HEK293 (cell line): ENCODE results near the gene CD74.

Source experiments
- GFI1B ChIP-seq: fragments of 450-650 bp; formaldehyde crosslinking; IDR thresholded peaks from 2 replicates; pipeline ENCODE4 v1.5.1; 2016; ENCODE audit warnings: missing biosample characterization, missing genetic modification characterization
- HOXA7 ChIP-seq: sonication (generic); formaldehyde crosslinking; IDR thresholded peaks from 2 replicates; pipeline ENCODE4 v1.8.1; 2022; ENCODE audit warnings: missing genetic modification reagents, borderline replicate concordance
- KLF10 ChIP-seq: fragments of 450-650 bp; IDR thresholded peaks from 2 replicates; pipeline ENCODE4 v1.5.1; 2018; ENCODE audit warnings: missing biosample characterization, mild to moderate bottlenecking, missing genetic modification characterization
- KLF8 ChIP-seq: fragments of 450-650 bp; formaldehyde crosslinking; IDR thresholded peaks from 2 replicates; pipeline ENCODE4 v1.5.1; 2016; ENCODE audit warnings: missing biosample characterization, missing genetic modification characterization
- MZF1 ChIP-seq: fragments of 450-650 bp; formaldehyde crosslinking; IDR thresholded peaks from 2 replicates; pipeline ENCODE4 v1.5.1; 2017; ENCODE audit warnings: missing biosample characterization, missing genetic modification characterization, borderline replicate concordance
- OVOL3 ChIP-seq: fragments of 450-650 bp; formaldehyde crosslinking; IDR thresholded peaks from 2 replicates; pipeline ENCODE4 v1.5.1; 2016; ENCODE audit warnings: missing biosample characterization, missing genetic modification characterization
- WT1 ChIP-seq: fragments of 450-650 bp; formaldehyde crosslinking; IDR thresholded peaks from 2 replicates; pipeline ENCODE4 v1.5.1; 2016; ENCODE audit warnings: missing biosample characterization, missing genetic modification characterization
- ZBTB8A ChIP-seq: fragments of 450-650 bp; formaldehyde crosslinking; IDR thresholded peaks from 2 replicates; pipeline ENCODE4 v1.5.1; 2016; ENCODE audit warnings: missing biosample characterization, missing genetic modification characterization
- ZFP37 ChIP-seq: fragments of 450-650 bp; formaldehyde crosslinking; IDR thresholded peaks from 2 replicates; pipeline ENCODE4 v1.5.1; 2016; ENCODE audit warnings: missing biosample characterization, missing genetic modification characterization
- ZFP41 ChIP-seq: fragments of 450-650 bp; formaldehyde crosslinking; IDR thresholded peaks from 2 replicates; pipeline ENCODE4 v1.5.1; 2016; ENCODE audit warnings: missing biosample characterization, missing genetic modification characterization, borderline replicate concordance
- ZFP69B ChIP-seq: fragments of 450-650 bp; formaldehyde crosslinking; IDR thresholded peaks from 2 replicates; pipeline ENCODE4 v1.5.1; 2016; ENCODE audit warnings: missing biosample characterization, missing genetic modification characterization
- ZNF16 ChIP-seq: fragments of 450-650 bp; formaldehyde crosslinking; IDR thresholded peaks from 2 replicates; pipeline ENCODE4 v1.5.1; 2016; ENCODE audit warnings: low read depth, missing biosample characterization, missing genetic modification characterization
- ZNF184 ChIP-seq: fragments of 450-650 bp; IDR thresholded peaks from 2 replicates; pipeline ENCODE4 v1.5.1; 2018; ENCODE audit warnings: missing biosample characterization, mild to moderate bottlenecking, missing genetic modification characterization
- ZNF2 ChIP-seq: fragments of 450-650 bp; formaldehyde crosslinking; IDR thresholded peaks from 2 replicates; pipeline ENCODE4 v1.5.1; 2016; ENCODE audit warnings: missing biosample characterization, missing genetic modification characterization
- ZNF239 ChIP-seq: fragments of 450-650 bp; formaldehyde crosslinking; IDR thresholded peaks from 2 replicates; pipeline ENCODE4 v1.5.1; 2016; ENCODE audit warnings: missing biosample characterization, missing genetic modification characterization
- ZNF335 ChIP-seq: fragments of 450-650 bp; formaldehyde crosslinking; conservative IDR thresholded peaks from 2 replicates; pipeline ENCODE4 v1.5.1; 2016; ENCODE audit warnings: missing biosample characterization, missing genetic modification characterization
- ZNF350 ChIP-seq: fragments of 450-650 bp; formaldehyde crosslinking; IDR thresholded peaks from 2 replicates; pipeline ENCODE4 v1.5.0; 2017; ENCODE audit warnings: missing biosample characterization, mild to moderate bottlenecking, missing genetic modification characterization
- ZNF37A ChIP-seq: fragments of 450-650 bp; IDR thresholded peaks from 2 replicates; pipeline ENCODE4 v1.5.1; 2018; ENCODE audit warnings: missing biosample characterization, missing genetic modification characterization
- ZNF394 ChIP-seq: fragments of 450-650 bp; formaldehyde crosslinking; IDR thresholded peaks from 2 replicates; pipeline ENCODE4 v1.5.1; 2016; ENCODE audit warnings: missing biosample characterization, missing genetic modification characterization, mild to moderate bottlenecking, moderate library complexity, borderline replicate concordance
- ZNF629 ChIP-seq: fragments of 450-650 bp; formaldehyde crosslinking; IDR thresholded peaks from 2 replicates; pipeline ENCODE4 v1.5.1; 2017; ENCODE audit warnings: missing biosample characterization, missing genetic modification characterization
- ZNF707 ChIP-seq: fragments of 450-650 bp; formaldehyde crosslinking; IDR thresholded peaks from 2 replicates; pipeline ENCODE4 v1.5.1; 2016; ENCODE audit warnings: missing biosample characterization, missing genetic modification characterization
- ZNF791 ChIP-seq: fragments of 450-650 bp; formaldehyde crosslinking; IDR thresholded peaks from 2 replicates; pipeline ENCODE4 v1.5.1; 2016; ENCODE audit warnings: missing biosample characterization, missing genetic modification characterization
- ZNF843 ChIP-seq: fragments of 450-650 bp; formaldehyde crosslinking; IDR thresholded peaks from 2 replicates; pipeline ENCODE4 v1.5.1; 2016; ENCODE audit warnings: missing biosample characterization, missing genetic modification characterization
- ZSCAN16 ChIP-seq: fragments of 450-650 bp; formaldehyde crosslinking; IDR thresholded peaks from 2 replicates; pipeline ENCODE4 v1.5.1; 2016; ENCODE audit warnings: missing biosample characterization, missing genetic modification characterization
- TF ChIP-seq, protein P1 (sequence below): fragments of 450-650 bp; formaldehyde crosslinking; IDR thresholded peaks from 2 replicates; pipeline ENCODE4 v1.5.1; 2017; ENCODE audit warnings: missing biosample characterization, missing genetic modification characterization
- TF ChIP-seq, protein P2 (sequence below): fragments of 450-650 bp; formaldehyde crosslinking; conservative IDR thresholded peaks from 2 replicates; pipeline ENCODE4 v1.5.1; 2016; ENCODE audit warnings: low read depth, missing biosample characterization, missing genetic modification characterization
- TF ChIP-seq, protein P3 (sequence below): fragments of 450-650 bp; formaldehyde crosslinking; IDR thresholded peaks from 2 replicates; pipeline ENCODE4 v1.5.1; 2016; ENCODE audit warnings: missing biosample characterization, missing genetic modification characterization
- TF ChIP-seq, protein P4 (sequence below): fragments of 450-650 bp; formaldehyde crosslinking; IDR thresholded peaks from 2 replicates; pipeline ENCODE4 v1.5.1; 2016; ENCODE audit warnings: missing biosample characterization, missing genetic modification characterization
- TF ChIP-seq, protein P5 (sequence below): fragments of 450-650 bp; formaldehyde crosslinking; IDR thresholded peaks from 2 replicates; pipeline ENCODE4 v1.5.1; 2016; ENCODE audit warnings: missing biosample characterization, missing genetic modification characterization
- TF ChIP-seq, protein P6 (sequence below): fragments of 450-650 bp; formaldehyde crosslinking; IDR thresholded peaks from 2 replicates; pipeline ENCODE4 v1.5.1; 2016; ENCODE audit warnings: missing biosample characterization, missing genetic modification characterization

The CD74 gene

DNA sequence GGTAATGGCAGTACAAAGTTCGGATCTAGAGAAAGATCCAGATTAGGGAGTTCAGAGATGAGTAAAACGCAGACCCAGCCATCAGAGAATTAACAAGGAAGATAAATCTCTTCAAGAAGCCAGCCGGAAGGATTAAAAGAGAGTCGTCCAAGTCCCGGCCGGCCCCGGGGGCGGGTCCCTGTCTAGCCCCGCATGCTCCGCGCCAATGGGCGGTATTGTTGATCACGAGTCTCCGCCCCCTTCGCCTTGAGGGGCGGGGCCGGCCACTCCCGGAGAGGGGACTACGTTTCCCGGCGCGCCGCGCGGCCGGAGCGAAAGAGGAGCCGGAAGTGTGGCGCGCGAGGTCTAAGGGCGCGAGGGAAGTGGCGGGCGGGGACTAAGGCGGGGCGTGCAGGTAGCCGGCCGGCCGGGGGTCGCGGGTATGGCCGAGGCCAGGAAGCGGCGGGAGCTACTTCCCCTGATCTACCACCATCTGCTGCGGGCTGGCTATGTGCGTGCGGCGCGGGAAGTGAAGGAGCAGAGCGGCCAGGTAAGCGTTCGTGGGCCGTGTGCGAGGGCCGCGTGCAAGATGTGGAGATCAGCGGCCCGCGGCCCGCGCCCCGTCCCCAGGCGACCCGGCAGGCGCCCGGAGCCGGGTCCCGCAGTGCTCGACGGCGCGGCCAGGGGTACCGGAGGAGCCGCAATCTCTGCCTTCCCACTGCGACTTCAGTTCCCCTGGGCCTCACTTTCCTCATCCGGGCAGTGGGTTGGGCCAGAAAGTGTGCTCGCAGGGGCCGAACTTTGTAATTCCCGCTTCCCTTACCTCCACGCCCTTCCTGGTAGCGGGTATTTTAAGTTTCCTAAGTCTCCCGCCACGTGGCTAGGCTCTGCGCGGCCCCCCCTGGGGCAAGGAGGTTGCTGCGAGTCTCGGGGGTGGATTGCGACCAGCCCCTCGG lies 55.1 kb downstream of the CD74 start, which contains the start of gene TCOF1 (continued):
- TF ChIP-seq ZNF791 (tag by site-specific recombination) (no peak), HOXA7 (CRISPR knock-in tag) (no peak), ZNF843 (tag by site-specific recombination) (no peak), GFI1B (no peak), ZFP37 (tag by site-specific recombination) (no peak), OVOL3 (no peak), ZNF239 (tag by site-specific recombination) (no peak), KLF10 (tag by site-specific recombination) (no peak), ZNF16 (tag by site-specific recombination) (no peak), ZNF2 (tag by site-specific recombination) (no peak), ZFP69B (no peak), WT1 (tag by site-specific recombination) (no peak), ZFP41 (tag by site-specific recombination) (no peak), ZBTB8A (tag by site-specific recombination) (peak; percentile 42; the same call in 1 of the 2 replicates), ZSCAN16 (no peak), MZF1 (no peak), ZNF707 (tag by site-specific recombination) (no peak), KLF8 (tag by site-specific recombination) (peak; percentile 72), ZNF350 (tag by site-specific recombination) (no peak), ZNF629 (tag by site-specific recombination) (no peak), ZNF335 (tag by site-specific recombination) (peak; percentile 62), ZNF184 (tag by site-specific recombination) (peak; percentile 52; the same call in 1 of the 2 replicates), ZNF37A (tag by site-specific recombination) (no peak), ZNF394 (tag by site-specific recombination) (0 out of 2 replicates have a peak, but pooled peaks have one; percentile 12)
- TF ChIP-seq, protein P1, sequence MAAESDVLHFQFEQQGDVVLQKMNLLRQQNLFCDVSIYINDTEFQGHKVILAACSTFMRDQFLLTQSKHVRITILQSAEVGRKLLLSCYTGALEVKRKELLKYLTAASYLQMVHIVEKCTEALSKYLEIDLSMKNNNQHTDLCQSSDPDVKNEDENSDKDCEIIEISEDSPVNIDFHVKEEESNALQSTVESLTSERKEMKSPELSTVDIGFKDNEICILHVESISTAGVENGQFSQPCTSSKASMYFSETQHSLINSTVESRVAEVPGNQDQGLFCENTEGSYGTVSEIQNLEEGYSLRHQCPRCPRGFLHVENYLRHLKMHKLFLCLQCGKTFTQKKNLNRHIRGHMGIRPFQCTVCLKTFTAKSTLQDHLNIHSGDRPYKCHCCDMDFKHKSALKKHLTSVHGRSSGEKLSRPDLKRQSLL, result peak; percentile 72
- TF ChIP-seq, protein P2, sequence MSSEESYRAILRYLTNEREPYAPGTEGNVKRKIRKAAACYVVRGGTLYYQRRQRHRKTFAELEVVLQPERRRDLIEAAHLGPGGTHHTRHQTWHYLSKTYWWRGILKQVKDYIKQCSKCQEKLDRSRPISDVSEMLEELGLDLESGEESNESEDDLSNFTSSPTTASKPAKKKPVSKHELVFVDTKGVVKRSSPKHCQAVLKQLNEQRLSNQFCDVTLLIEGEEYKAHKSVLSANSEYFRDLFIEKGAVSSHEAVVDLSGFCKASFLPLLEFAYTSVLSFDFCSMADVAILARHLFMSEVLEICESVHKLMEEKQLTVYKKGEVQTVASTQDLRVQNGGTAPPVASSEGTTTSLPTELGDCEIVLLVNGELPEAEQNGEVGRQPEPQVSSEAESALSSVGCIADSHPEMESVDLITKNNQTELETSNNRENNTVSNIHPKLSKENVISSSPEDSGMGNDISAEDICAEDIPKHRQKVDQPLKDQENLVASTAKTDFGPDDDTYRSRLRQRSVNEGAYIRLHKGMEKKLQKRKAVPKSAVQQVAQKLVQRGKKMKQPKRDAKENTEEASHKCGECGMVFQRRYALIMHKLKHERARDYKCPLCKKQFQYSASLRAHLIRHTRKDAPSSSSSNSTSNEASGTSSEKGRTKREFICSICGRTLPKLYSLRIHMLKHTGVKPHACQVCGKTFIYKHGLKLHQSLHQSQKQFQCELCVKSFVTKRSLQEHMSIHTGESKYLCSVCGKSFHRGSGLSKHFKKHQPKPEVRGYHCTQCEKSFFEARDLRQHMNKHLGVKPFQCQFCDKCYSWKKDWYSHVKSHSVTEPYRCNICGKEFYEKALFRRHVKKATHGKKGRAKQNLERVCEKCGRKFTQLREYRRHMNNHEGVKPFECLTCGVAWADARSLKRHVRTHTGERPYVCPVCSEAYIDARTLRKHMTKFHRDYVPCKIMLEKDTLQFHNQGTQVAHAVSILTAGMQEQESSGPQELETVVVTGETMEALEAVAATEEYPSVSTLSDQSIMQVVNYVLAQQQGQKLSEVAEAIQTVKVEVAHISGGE (tag by site-specific recombination), result peak; percentile 95
- TF ChIP-seq, protein P3, sequence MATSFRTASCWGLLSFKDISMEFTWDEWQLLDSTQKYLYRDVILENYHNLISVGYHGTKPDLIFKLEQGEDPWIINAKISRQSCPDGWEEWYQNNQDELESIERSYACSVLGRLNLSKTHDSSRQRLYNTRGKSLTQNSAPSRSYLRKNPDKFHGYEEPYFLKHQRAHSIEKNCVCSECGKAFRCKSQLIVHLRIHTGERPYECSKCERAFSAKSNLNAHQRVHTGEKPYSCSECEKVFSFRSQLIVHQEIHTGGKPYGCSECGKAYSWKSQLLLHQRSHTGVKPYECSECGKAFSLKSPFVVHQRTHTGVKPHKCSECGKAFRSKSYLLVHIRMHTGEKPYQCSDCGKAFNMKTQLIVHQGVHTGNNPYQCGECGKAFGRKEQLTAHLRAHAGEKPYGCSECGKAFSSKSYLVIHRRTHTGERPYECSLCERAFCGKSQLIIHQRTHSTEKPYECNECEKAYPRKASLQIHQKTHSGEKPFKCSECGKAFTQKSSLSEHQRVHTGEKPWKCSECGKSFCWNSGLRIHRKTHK (tag by site-specific recombination), result no peak
- TF ChIP-seq, protein P4, sequence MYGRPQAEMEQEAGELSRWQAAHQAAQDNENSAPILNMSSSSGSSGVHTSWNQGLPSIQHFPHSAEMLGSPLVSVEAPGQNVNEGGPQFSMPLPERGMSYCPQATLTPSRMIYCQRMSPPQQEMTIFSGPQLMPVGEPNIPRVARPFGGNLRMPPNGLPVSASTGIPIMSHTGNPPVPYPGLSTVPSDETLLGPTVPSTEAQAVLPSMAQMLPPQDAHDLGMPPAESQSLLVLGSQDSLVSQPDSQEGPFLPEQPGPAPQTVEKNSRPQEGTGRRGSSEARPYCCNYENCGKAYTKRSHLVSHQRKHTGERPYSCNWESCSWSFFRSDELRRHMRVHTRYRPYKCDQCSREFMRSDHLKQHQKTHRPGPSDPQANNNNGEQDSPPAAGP (tag by site-specific recombination), result no peak
- TF ChIP-seq, protein P5, sequence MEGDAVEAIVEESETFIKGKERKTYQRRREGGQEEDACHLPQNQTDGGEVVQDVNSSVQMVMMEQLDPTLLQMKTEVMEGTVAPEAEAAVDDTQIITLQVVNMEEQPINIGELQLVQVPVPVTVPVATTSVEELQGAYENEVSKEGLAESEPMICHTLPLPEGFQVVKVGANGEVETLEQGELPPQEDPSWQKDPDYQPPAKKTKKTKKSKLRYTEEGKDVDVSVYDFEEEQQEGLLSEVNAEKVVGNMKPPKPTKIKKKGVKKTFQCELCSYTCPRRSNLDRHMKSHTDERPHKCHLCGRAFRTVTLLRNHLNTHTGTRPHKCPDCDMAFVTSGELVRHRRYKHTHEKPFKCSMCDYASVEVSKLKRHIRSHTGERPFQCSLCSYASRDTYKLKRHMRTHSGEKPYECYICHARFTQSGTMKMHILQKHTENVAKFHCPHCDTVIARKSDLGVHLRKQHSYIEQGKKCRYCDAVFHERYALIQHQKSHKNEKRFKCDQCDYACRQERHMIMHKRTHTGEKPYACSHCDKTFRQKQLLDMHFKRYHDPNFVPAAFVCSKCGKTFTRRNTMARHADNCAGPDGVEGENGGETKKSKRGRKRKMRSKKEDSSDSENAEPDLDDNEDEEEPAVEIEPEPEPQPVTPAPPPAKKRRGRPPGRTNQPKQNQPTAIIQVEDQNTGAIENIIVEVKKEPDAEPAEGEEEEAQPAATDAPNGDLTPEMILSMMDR (tag by site-specific recombination), result no peak
- TF ChIP-seq, protein P6, sequence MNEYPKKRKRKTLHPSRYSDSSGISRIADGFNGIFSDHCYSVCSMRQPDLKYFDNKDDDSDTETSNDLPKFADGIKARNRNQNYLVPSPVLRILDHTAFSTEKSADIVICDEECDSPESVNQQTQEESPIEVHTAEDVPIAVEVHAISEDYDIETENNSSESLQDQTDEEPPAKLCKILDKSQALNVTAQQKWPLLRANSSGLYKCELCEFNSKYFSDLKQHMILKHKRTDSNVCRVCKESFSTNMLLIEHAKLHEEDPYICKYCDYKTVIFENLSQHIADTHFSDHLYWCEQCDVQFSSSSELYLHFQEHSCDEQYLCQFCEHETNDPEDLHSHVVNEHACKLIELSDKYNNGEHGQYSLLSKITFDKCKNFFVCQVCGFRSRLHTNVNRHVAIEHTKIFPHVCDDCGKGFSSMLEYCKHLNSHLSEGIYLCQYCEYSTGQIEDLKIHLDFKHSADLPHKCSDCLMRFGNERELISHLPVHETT (tag by site-specific recombination), result no peak
